K562 (cell line): ENCODE data around the gene GBX1. TPM values are rescaled to one million over a fixed set of nuclear protein-coding genes. Genes with fewer than 3 reads are reported as not detected.

Experiments used
- AFF4 ChIP-seq: sonication (generic); formaldehyde crosslinking; IDR thresholded peaks from 2 replicates; pipeline ENCODE4 v1.8.0; 2023; ENCODE audit warnings: mild to moderate bottlenecking, missing genetic modification reagents
- ARNT ChIP-seq, 2 experiments: fragments of 450-650 bp; IDR thresholded peaks; 2 replicates each; pipeline ENCODE4 v1.6.1; 2016; ENCODE audit warnings: mild to moderate bottlenecking in 1 of 2
- ATF7 ChIP-seq: fragments of 450-650 bp; IDR thresholded peaks from 2 replicates; pipeline ENCODE4 v1.7.1; 2014; ENCODE audit warnings: mild to moderate bottlenecking, moderate library complexity
- BACH1 ChIP-seq: fragments of 200-800 bp; sonication (Bioruptor generic); IDR thresholded peaks from 2 replicates; pipeline ENCODE4 v1.6.1; 2016; ENCODE audit warnings: missing genetic modification characterization, missing compliant biosample characterization
- CHD4 ChIP-seq: fragments of 200-600 bp; sonication (generic); IDR thresholded peaks from 3 replicates; pipeline ENCODE4 v1.6.1; 2012; ENCODE audit warnings: low read depth, mild to moderate bottlenecking, mixed read lengths, low read length, inconsistent platforms; ENCODE audit not compliant: insufficient read depth, insufficient replicate concordance, poor library complexity, severe bottlenecking
- NFYB ChIP-seq: IDR thresholded peaks from 2 replicates; pipeline ENCODE4 v1.6.1; 2011; ENCODE audit warnings: mild to moderate bottlenecking, moderate library complexity; ENCODE audit not compliant: insufficient read length; ENCODE audit errors: extremely low read depth
- SMARCA5 ChIP-seq: fragments of 450-650 bp; IDR thresholded peaks from 2 replicates; pipeline ENCODE4 v1.6.1; 2016
- ZNF57 ChIP-seq: fragments of 450-650 bp; formaldehyde crosslinking; IDR thresholded peaks from 2 replicates; pipeline ENCODE4 v1.4.0; 2020; ENCODE audit warnings: mild to moderate bottlenecking, moderate library complexity
- polyA plus RNA-seq, 8 experiments: library from polyadenylated mRNA; depleted of rRNA in 4 of 8; stranded (reverse) in 5 of 8; unstranded in 3 of 8; fragments of >200 nt; fragmentation: Nextera tagmentation in 2 of 8; fragmentation: Illumina TruSeq in 1 of 8; extraction: Ambion mirVana in 2 of 8; extraction: Trizol in 1 of 8; gene quantifications; 2 replicates each; pipeline versions ENCODE4 v1.2.1 to v1.2.3, GENCODE V29; 2011 to 2014; ENCODE audit warnings: inconsistent platforms in 1 of 8, missing spikeins in 1 of 8
- total RNA-seq, 7 experiments: library from RNA; depleted of rRNA in 6 of 7; stranded (reverse); fragments of >200 nt in 6 of 7; fragmentation: Illumina TruSeq in 2 of 7; extraction: Trizol in 2 of 7; gene quantifications; 2 replicates each; pipeline versions ENCODE4 v1.2.1 to v1.2.3, GENCODE V29; 2011 to 2021; ENCODE audit warnings: low replicate concordance in 1 of 7
- TF ChIP-seq, protein P1 (sequence below): fragments of 250-450 bp; sonication (Bioruptor Pico); IDR thresholded peaks from 2 replicates; pipeline ENCODE4 v1.5.0; 2021; ENCODE audit warnings: mild to moderate bottlenecking, moderate library complexity
- TF ChIP-seq, protein P2 (sequence below): sonication (generic); formaldehyde crosslinking; IDR thresholded peaks from 2 replicates; pipeline ENCODE4 v1.8.0; 2022; ENCODE audit warnings: missing genetic modification reagents, mild to moderate bottlenecking, moderate library complexity, borderline replicate concordance
- TF ChIP-seq, protein P3 (sequence below): fragments of 450-650 bp; IDR thresholded peaks from 2 replicates; pipeline ENCODE4 v1.6.1; 2016; ENCODE audit warnings: antibody characterized with exemption
- TF ChIP-seq, protein P4 (sequence below), 3 experiments: fragments of 200-800 bp in 1 of 3; sonication (Bioruptor generic) in 1 of 3; sonication (generic) in 1 of 3; formaldehyde crosslinking in 1 of 3; IDR thresholded peaks; 2 replicates each; pipeline versions ENCODE4 v1.6.1 to v1.8.0; 2016 to 2022; ENCODE audit warnings: mild to moderate bottlenecking in 2 of 3, missing compliant biosample characterization in 2 of 3, missing genetic modification characterization in 2 of 3, missing genetic modification reagents in 1 of 3

The GBX1 gene
- total and polyA plus RNA-seq, 9 of the 15 experiments (the other 6 are each of a cell fraction or from before 2014, with no cell fraction given), result not detected

- TF ChIP-seq, protein P1, sequence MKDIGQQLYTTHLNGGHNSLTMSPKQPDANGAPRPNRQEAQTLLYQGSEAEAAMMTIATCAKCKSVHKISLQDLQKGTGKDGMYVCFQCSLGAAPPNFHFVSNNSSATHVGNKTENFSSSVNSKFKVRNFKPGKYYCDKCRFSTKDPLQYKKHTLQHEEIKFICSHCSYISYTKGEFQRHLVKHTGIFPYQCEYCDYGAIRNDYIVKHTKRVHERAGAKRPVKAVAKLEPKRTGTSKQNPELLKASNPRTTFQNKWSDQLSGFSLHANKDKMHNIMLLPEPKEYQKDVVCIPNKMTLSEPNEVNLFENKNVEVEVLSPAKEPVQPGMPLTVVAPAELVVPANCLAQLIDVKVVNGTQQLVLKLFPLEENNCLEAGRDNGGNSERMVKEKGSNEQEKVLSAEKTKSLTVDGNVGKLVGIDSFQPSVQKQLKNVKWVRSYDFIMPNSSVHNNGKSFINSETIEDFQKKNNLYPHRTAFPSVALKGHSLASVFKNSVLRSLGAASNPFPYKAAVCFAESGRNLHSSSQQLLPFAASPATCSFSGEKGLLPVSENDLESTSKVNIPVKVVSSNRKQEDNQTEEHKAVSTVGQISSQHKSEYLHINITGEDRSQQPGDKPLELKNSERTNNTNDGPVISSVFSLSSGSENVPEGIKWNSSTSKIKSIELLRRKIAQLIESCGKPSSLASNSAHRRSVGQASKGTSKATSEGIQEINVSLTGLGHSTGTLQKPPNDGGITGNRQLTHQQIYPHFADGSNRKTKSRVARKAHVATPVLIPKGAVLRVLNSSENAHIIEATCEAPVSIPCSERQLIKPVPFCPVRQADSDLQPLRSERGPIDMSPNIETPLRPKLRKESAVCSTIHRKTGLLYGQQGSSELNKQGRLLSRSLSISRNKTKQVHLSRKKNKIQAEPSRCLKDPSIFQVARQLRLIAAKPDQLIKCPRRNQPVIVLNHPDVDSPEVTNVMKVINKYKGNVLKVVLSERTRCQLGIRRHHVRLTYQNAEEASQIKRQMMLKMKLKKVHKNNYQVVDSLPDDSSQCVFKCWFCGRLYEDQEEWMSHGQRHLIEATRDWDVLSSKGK, result no peak
- peak in 1 of 2 experiments; percentile 68; a peak in 1 of 4 replicates for TF ChIP-seq ARNT (IDR thresholded peaks at IDR 0.05)
- no peak for TF ChIP-seq AFF4
- TF ChIP-seq, protein P2, sequence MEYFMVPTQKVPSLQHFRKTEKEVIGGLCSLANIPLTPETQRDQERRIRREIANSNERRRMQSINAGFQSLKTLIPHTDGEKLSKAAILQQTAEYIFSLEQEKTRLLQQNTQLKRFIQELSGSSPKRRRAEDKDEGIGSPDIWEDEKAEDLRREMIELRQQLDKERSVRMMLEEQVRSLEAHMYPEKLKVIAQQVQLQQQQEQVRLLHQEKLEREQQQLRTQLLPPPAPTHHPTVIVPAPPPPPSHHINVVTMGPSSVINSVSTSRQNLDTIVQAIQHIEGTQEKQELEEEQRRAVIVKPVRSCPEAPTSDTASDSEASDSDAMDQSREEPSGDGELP (CRISPR knock-in tag), result 0 out of 2 replicates have a peak, but pooled peaks have one; percentile 6
- TF ChIP-seq ATF7, result peak; percentile 90
- TF ChIP-seq NFYB, result no peak
- TF ChIP-seq, protein P3, sequence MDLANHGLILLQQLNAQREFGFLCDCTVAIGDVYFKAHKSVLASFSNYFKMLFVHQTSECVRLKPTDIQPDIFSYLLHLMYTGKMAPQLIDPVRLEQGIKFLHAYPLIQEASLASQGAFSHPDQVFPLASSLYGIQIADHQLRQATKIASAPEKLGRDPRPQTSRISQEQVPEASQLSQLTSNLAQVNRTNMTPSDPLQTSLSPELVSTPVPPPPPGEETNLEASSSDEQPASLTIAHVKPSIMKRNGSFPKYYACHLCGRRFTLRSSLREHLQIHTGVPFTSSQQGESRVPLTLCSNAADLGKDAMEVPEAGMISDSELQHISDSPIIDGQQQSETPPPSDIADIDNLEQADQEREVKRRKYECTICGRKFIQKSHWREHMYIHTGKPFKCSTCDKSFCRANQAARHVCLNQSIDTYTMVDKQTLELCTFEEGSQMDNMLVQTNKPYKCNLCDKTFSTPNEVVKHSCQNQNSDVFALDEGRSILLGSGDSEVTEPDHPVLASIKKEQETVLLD, result 0 out of 2 replicates have a peak, but pooled peaks have one; percentile 29
- TF ChIP-seq ZNF57 (CRISPR knock-in tag), result no peak
- peak; percentile 83 for TF ChIP-seq SMARCA5
- TF ChIP-seq, protein P4, sequence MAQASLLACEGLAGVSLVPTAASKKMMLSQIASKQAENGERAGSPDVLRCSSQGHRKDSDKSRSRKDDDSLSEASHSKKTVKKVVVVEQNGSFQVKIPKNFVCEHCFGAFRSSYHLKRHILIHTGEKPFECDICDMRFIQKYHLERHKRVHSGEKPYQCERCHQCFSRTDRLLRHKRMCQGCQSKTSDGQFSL (CRISPR knock-in tag; IDR thresholded peaks at IDR 0.05), result 0 out of 2 replicates have a peak, but pooled peaks have one; percentile 11
- TF ChIP-seq, protein P4 (tag; IDR thresholded peaks at IDR 0.05), result no peak
- no peak for TF ChIP-seq CHD4
- no peak for TF ChIP-seq BACH1 (tag)
Observed at GRCh38 chr7:151109094-151110048, 58.1 kb downstream of the GBX1 start (continued).
